Tibial nerve (tissue), 4 donors: ENCODE results near the gene HS2ST1. TPM values are rescaled to one million over a fixed set of nuclear protein-coding genes. Genes with fewer than 3 reads are reported as not detected.

Source experiments
- DNase-seq, 2 donors: peaks; one replicate each; pipeline ENCODE4 v3.0.0-alpha.2; 2019; ENCODE audit warnings: low spot score in 2 of 2
- H3K27ac ChIP-seq, 4 donors: fragments of 200-600 bp; sonication (generic) in 3 of 4; one replicate each; pipeline ENCODE4 v1.5.1; 2017 to 2019; ENCODE audit warnings: mild to moderate bottlenecking in 1 of 4
- H3K27me3 ChIP-seq, 2 donors: fragments of 200-600 bp; sonication (generic) in 1 of 2; one replicate each; pipeline versions ENCODE4 v1.5.1 to v1.6.0; 2017 to 2019
- H3K36me3 ChIP-seq, 3 donors: fragments of 200-600 bp; sonication (generic); one replicate each; pipeline ENCODE4 v1.5.1; 2018 to 2019
- H3K4me1 ChIP-seq, 4 donors: fragments of 200-600 bp; sonication (generic) in 3 of 4; one replicate each; pipeline ENCODE4 v1.5.1; 2017 to 2019
- H3K4me3 ChIP-seq, 4 donors: fragments of 200-600 bp; sonication (generic) in 3 of 4; one replicate each; pipeline ENCODE4 v1.5.1; 2017 to 2019; ENCODE audit warnings: mild to moderate bottlenecking in 1 of 4, moderate library complexity in 1 of 4
- H3K9me3 ChIP-seq, 4 donors: fragments of 200-600 bp; sonication (generic) in 3 of 4; one replicate each; pipeline ENCODE4 v1.5.1; 2017 to 2019
- EP300 ChIP-seq, 2 donors: sonication (generic); formaldehyde crosslinking; IDR thresholded peaks; one replicate each; pipeline ENCODE4 v1.6.1; 2017; ENCODE audit warnings: antibody characterized with exemption in 2 of 2, mild to moderate bottlenecking in 1 of 2
- POLR2A ChIP-seq, 2 donors: fragments of 450-650 bp; IDR thresholded peaks; one replicate each; pipeline ENCODE4 v1.6.1; 2017; ENCODE audit warnings: antibody characterized with exemption in 2 of 2, mild to moderate bottlenecking in 2 of 2, moderate library complexity in 2 of 2
- WGBS, 2 donors: methylation state at CpG; one replicate each; pipeline ENCODE4 v1.1.5; 2018; 5-methylcytosine and 5-hydroxymethylcytosine counted together
- total RNA-seq, 4 donors: library from RNA; depleted of rRNA; stranded (reverse); fragments of >200 nt; gene quantifications; one replicate each; pipeline ENCODE4 v1.1.0, GENCODE V29; 2016
- TF ChIP-seq, protein P1 (sequence below), 5 experiments: fragments of 200-600 bp in 3 of 5; fragments of 450-650 bp in 2 of 5; sonication (generic) in 3 of 5; IDR thresholded peaks; one replicate each; pipeline ENCODE4 v1.5.1; 2016 to 2019; ENCODE audit warnings: antibody characterized with exemption in 5 of 5, mild to moderate bottlenecking in 3 of 5, moderate library complexity in 2 of 5

The HS2ST1 gene
- total RNA-seq, 4 donors from 2014 or later: 10.3 to 12.9 (median 11.2) TPM

DNA sequence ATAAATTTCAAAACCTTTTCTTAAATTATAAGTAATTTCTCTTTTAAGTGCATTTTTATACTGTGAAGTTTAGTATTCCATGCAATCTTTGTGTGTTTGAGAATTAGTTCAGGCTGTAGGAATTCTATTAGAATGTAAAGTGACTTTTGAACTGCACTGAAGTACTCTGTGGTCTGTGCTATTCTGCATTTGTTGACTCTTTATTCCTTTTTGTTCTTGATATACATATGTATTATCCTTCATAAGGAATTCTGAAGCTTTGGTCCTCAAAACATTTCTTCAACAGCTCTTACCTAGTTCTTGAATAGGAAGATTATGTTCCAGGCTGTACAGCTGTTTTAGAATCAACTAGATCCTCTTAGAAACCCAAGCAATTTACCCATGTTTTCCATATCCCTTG lies 158.0 kb downstream of the HS2ST1 start:
- Histone ChIP-seq H3K4me3 (no peak overlapping the region), H3K9me3 (no peaks in the 10 kb centered on the region), H3K27me3 (no peaks in the 10 kb centered on the region), H3K4me1 (peaks cover 0 to 7% (median 0%) of the 10 kb centered on the region in 4 donors), H3K36me3 (no peaks in the 10 kb centered on the region), H3K27ac (no peak overlapping the region)
- TF ChIP-seq EP300 (IDR thresholded peaks at IDR 0.05) (no peak), POLR2A (IDR thresholded peaks at IDR 0.05) (no peak)
- TF ChIP-seq, protein P1, sequence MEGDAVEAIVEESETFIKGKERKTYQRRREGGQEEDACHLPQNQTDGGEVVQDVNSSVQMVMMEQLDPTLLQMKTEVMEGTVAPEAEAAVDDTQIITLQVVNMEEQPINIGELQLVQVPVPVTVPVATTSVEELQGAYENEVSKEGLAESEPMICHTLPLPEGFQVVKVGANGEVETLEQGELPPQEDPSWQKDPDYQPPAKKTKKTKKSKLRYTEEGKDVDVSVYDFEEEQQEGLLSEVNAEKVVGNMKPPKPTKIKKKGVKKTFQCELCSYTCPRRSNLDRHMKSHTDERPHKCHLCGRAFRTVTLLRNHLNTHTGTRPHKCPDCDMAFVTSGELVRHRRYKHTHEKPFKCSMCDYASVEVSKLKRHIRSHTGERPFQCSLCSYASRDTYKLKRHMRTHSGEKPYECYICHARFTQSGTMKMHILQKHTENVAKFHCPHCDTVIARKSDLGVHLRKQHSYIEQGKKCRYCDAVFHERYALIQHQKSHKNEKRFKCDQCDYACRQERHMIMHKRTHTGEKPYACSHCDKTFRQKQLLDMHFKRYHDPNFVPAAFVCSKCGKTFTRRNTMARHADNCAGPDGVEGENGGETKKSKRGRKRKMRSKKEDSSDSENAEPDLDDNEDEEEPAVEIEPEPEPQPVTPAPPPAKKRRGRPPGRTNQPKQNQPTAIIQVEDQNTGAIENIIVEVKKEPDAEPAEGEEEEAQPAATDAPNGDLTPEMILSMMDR (IDR thresholded peaks at IDR 0.05): no peak
- no peak for DNase-seq

DNA sequence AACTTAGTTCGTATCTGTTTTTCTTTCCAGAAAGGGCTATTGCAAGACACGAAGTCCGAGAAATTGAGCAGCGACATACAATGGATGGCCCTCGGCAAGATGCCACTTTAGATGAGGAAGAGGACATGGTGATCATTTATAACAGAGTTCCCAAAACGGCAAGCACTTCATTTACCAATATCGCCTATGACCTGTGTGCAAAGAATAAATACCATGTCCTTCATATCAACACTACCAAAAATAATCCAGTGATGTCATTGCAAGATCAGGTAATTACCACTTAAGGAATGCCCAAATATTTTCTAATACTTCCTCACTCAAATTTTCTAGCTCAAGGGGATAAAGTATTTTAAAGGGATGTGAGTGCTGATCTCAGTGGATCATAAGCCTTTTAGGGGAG lies 158.5 kb downstream of the HS2ST1 start:
- 90 to 94% methylated on average over 7 of the region's 7 CpGs for WGBS, 2 donors

GRCh38 chr1:87074001-87074795 lies 159.8 kb downstream of the HS2ST1 start:
- no peak overlapping the region for H3K27ac ChIP-seq
- WGBS, 2 donors: 60 to 69% methylated on average over 2 of the region's 2 CpGs
- TF ChIP-seq POLR2A (IDR thresholded peaks at IDR 0.05): no peak
- TF ChIP-seq, protein P1 (IDR thresholded peaks at IDR 0.05): no peak
- TF ChIP-seq EP300 (IDR thresholded peaks at IDR 0.05): no peak
- H3K4me1 ChIP-seq: peaks cover 0 to 7% (median 0%) of the 10 kb centered on the region in 4 donors
- DNase-seq: no peak
- no peak overlapping the region for H3K4me3 ChIP-seq
- no peaks in the 10 kb centered on the region for H3K9me3 ChIP-seq
- H3K27me3 ChIP-seq: no peaks in the 10 kb centered on the region
- no peaks in the 10 kb centered on the region for H3K36me3 ChIP-seq

More for the DNA sequence above, 158.5 kb downstream of the HS2ST1 start:
- H3K4me1 ChIP-seq: peaks cover 0 to 7% (median 0%) of the 10 kb centered on the region in 4 donors
- no peaks in the 10 kb centered on the region for H3K36me3 ChIP-seq
- no peak overlapping the region for H3K4me3 ChIP-seq
- H3K27ac ChIP-seq: no peak overlapping the region
- H3K27me3 ChIP-seq: no peaks in the 10 kb centered on the region
- no peak for DNase-seq
- no peaks in the 10 kb centered on the region for H3K9me3 ChIP-seq
- TF ChIP-seq, protein P1 (IDR thresholded peaks at IDR 0.05): no peak
- TF ChIP-seq POLR2A (IDR thresholded peaks at IDR 0.05): no peak
- no peak for TF ChIP-seq EP300 (IDR thresholded peaks at IDR 0.05)

- no peaks in the 10 kb centered on the region for H3K27me3 ChIP-seq
- H3K36me3 ChIP-seq: no peaks in the 10 kb centered on the region
- H3K9me3 ChIP-seq: no peaks in the 10 kb centered on the region
- no peak overlapping the region for H3K4me3 ChIP-seq
- peaks cover 0 to 7% (median 0%) of the 10 kb centered on the region in 4 donors for H3K4me1 ChIP-seq
- no peak overlapping the region for H3K27ac ChIP-seq
- DNase-seq: no peak
- WGBS, 2 donors: 77 to 83% methylated on average over 2 of the region's 2 CpGs
- TF ChIP-seq POLR2A (IDR thresholded peaks at IDR 0.05) (no peak), EP300 (IDR thresholded peaks at IDR 0.05) (no peak)
- TF ChIP-seq, protein P1 (IDR thresholded peaks at IDR 0.05): no peak
Observed at GRCh38 chr1:87077959-87078639, 163.7 kb downstream of the HS2ST1 start.

DNA sequence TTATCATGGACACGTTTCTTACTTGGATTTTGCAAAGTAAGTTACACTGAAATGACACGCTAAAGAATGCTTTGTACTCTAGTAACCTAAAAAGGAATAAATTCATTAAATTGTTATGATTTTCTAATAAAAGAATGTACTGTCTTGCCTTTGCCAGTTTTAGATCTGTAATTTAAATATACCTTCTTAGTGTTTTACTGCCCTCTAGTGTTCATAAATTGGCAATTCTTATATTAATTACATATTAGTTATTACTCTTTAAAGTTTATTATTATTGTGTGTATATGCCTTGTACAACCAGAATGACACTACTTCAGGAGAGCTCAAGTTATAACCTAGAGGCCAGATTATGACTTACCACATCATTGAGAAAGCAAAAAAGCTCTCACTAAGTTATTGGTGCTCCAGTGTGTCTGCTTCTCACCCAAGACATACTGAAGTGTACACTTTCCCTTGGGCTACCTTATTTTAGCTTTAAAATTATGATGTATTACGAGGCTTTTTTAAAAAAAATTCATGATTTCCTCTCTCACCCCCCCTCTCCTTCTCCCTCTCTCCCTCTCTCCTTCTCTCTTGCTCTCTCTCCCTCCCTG lies 169.9 kb downstream of the HS2ST1 start:
- Histone ChIP-seq H3K36me3 (no peaks in the 10 kb centered on the region), H3K4me1 (peaks cover 0 to 10% (median 0%) of the 10 kb centered on the region in 4 donors), H3K9me3 (no peaks in the 10 kb centered on the region), H3K4me3 (no peak overlapping the region), H3K27ac (no peak overlapping the region), H3K27me3 (no peaks in the 10 kb centered on the region)
- TF ChIP-seq, protein P1 (IDR thresholded peaks at IDR 0.05): peak in 4 of 5 experiments; percentile 30 to 68 (median 50)
- TF ChIP-seq POLR2A (IDR thresholded peaks at IDR 0.05) (no peak), EP300 (IDR thresholded peaks at IDR 0.05) (no peak)
- no peak for DNase-seq
- WGBS, 2 donors: 20 to 30% methylated on average over 3 of the region's 3 CpGs
